GM10248 (cell line): ENCODE results near the gene SLC9A5.

ENCODE experiments used
- CTCF ChIA-PET: fragments of 300-600 bp; sonication (Branson Sonifier 250); formaldehyde crosslinking; extraction: SDS; loops from one replicate; lab custom pipeline; 2021; ENCODE audit warnings: antibody characterized with exemption; lab: Yijun Ruan, JAX
- POLR2A ChIA-PET: fragments of 350-650 bp; sonication (Branson Sonifier 250); formaldehyde crosslinking; extraction: SDS; loops from one replicate; lab custom pipeline; 2020; ENCODE audit warnings: antibody characterized with exemption; lab: Yijun Ruan, JAX
- DNase-seq: peaks from one replicate; pipeline ENCODE4 v3.0.0; 2012; ENCODE audit errors: extremely low spot score
- CTCF ChIP-seq: IDR thresholded peaks from 2 replicates; pipeline ENCODE4 v1.5.1; 2012; ENCODE audit warnings: mild to moderate bottlenecking, low read depth; ENCODE audit errors: extremely low read depth, missing control alignments, control extremely low read depth

Gene SLC9A5

GRCh38 chr16:67229906-67230808, 18.6 kb upstream of the SLC9A5 start:
- POLR2A ChIA-PET: interaction anchor here (1.7 to 3.0 kb wide), 2 partner anchors 14 to 17 kb away, joined by 8 to 11 read pairs; partner anchors contain the start of gene FHOD1
- TF ChIP-seq CTCF: no peak
- CTCF ChIA-PET: interaction anchor here (1.3 kb wide), 1 partner anchor 18 kb away, joined by 4 read pairs; no protein-coding TSS in a partner anchor
- no peak for DNase-seq

GRCh38 chr16:67230809-67231660, 17.7 kb upstream of the SLC9A5 start:
- CTCF ChIA-PET: interaction anchor here (0.7 to 1.3 kb wide), 4 partner anchors 17 to 336 kb away, joined by 3 to 4 read pairs (median 3); no protein-coding TSS in a partner anchor
- POLR2A ChIA-PET: interaction anchor here (1.7 to 3.0 kb wide), 2 partner anchors 13 to 16 kb away, joined by 8 to 11 read pairs; partner anchors contain the start of gene FHOD1
- no peak for TF ChIP-seq CTCF
- DNase-seq: no peak

- ChIA-PET CTCF (interaction anchor here (1.0 to 4.9 kb wide), 3 partner anchors 9 to 216 kb away, joined by 3 to 32 read pairs (median 3); partner anchors contain the start of gene FHOD1), POLR2A (no interaction called here)
- no peak for TF ChIP-seq CTCF
- no peak for DNase-seq
Measured at GRCh38 chr16:67233596-67233995, 15.2 kb upstream of the SLC9A5 start.

DNA sequence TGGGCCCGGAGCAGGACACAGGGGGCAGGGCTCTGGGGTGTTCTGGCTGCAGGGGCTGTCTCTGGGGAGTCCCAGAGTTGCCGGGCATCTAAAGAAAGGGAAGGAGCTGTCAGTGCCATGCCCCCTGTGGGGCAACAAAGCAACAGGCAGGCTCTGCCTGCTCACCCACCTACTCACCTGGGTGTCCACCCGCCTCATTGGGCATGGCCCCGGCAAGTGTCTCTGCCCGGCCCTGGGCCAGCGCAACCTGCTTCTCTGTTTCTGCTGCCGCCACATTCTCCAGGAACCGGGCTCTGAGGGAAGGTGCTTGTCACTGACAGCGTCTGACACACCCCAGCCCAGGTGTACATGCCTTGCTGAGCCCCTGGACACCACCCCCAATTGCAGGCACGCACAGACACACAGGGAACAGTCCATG, 14.6 kb upstream of the SLC9A5 start:
- CTCF ChIA-PET: interaction anchor here (1.4 to 4.9 kb wide), 2 partner anchors 11 to 217 kb away, joined by 3 to 32 read pairs; partner anchors contain the start of gene FHOD1
- POLR2A ChIA-PET: no interaction called here
- DNase-seq: no peak
- TF ChIP-seq CTCF: no peak

- CTCF ChIA-PET: interaction anchor here (4.9 kb wide), 1 partner anchor 9 kb away, joined by 32 read pairs; the partner anchor contains the start of gene FHOD1
- POLR2A ChIA-PET: interaction anchor here (0.8 to 1.5 kb wide), 3 partner anchors 8 to 11 kb away, joined by 3 to 9 read pairs (median 5); partner anchors contain the start of genes FHOD1 and TMEM208
- TF ChIP-seq CTCF: no peak
- DNase-seq: no peak
Measured at GRCh38 chr16:67235816-67236562, 12.8 kb upstream of the SLC9A5 start.
